AG09319 (cell line): ENCODE measurements around the gene NBAS.

Source experiments
- DNase-seq: peaks from one replicate; pipeline ENCODE4 v3.0.0-alpha.2; 2010; ENCODE audit warnings: low read depth; ENCODE audit errors: extremely low read depth
- CTCF ChIP-seq: IDR thresholded peaks from 2 replicates; pipeline ENCODE4 v1.5.1; 2011; ENCODE audit warnings: low read depth, mild to moderate bottlenecking, inconsistent platforms, low read length, moderate library complexity

The NBAS gene

DNA sequence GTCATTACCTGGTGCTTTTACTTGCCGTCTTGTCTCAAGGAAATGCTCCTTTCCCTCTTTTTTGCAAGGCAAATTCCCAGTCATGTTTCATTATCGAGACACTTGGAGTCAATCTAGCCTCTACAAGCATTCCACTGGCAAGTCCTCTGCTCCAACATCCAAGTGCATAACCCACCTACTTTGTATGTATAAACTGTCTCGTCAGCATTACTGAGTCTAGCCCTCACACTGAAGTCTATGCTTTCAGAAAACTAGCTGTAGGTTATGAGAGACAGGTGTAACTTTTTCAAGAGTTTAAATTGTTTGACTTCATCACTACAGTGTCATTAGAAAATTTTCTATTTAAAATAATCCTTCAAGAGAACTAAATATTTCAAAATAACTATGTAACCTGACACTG lies 319.2 kb downstream of the NBAS start:
- no peak for DNase-seq

GRCh38 chr2:15241201-15241600 lies 319.9 kb downstream of the NBAS start:
- TF ChIP-seq CTCF: no peak
- no peak for DNase-seq

More for the DNA sequence above, 319.2 kb downstream of the NBAS start:
- TF ChIP-seq CTCF: no peak

- no peak for DNase-seq
- no peak for TF ChIP-seq CTCF
These were observed 323.1 kb downstream of the NBAS start for GRCh38 chr2:15238028-15238427.

GRCh38 chr2:15230599-15231192 lies 330.4 kb downstream of the NBAS start:
- no peak for TF ChIP-seq CTCF
- no peak for DNase-seq

DNA sequence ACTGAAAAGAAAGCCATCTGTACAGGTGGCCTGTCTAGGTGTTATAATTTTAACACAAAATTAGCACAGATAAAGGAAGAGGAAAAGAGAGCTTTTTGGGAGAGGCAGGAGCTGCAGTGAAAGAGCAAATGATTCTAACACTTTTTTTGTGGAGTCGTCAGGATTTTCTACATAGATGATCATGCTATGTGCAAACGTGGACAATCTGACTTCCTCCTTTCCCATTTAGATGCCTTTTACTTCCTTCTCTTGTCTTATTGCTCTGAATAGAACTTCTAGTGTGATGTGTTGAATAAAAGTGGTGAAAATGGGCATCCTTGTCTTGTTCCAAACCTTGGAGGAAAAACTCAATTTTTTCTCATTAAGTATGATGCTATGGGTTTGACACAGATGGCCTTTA lies 334.5 kb downstream of the NBAS start:
- TF ChIP-seq CTCF: no peak
- no peak for DNase-seq

- TF ChIP-seq CTCF: no peak
- DNase-seq: no peak
These were observed 336.0 kb downstream of the NBAS start for GRCh38 chr2:15225131-15225530.

DNA sequence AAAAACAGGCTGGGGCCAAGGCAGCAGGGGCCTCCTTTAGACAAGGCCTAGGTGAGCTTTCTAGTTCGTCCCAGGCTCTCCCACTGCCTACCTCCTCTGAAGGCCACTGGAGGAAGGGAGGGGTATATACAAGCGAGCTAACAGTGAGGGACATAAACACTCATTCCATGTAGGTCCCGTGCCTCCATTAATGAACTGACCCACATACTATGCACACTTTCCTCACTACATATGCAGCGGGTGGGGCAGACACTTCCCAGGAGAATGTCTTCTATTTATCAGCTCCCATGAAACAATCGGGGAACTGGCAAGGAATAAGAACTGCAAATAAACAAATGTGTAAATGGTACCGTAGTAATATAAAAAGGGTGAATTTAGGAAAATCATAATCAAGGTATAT lies 336.5 kb downstream of the NBAS start:
- no peak for TF ChIP-seq CTCF
- no peak for DNase-seq
